ENCODE results near the gene TMEM74B. TPM values are rescaled to one million over a fixed set of nuclear protein-coding genes. Genes with fewer than 3 reads are reported as not detected.

TMEM74B gene
- total and polyA plus RNA-seq, 2 of the 8 experiments (the other 6 are each of a cell fraction or from before 2014, with no cell fraction given) = 4.0 to 6.4 TPM

- H3K9ac ChIP-seq (replicated peaks in 1 of 4; ENCODE audit: extremely low read depth in 1 of 4, low read depth in 3 of 4, low read length in 3 of 4) = peak within 1 kb of the TSS in 3 of 4 experiments; percentile 48 to 59 (median 50); a peak in 6 of 7 replicates
- peak within 1 kb of the TSS; percentile 83 for H4K5ac ChIP-seq (ENCODE audit: insufficient read length, low read depth, low read length)
- H3K23ac ChIP-seq (ENCODE audit: insufficient read length) = no peak within 1 kb of the TSS
- no peaks in the 10 kb centered on the region for H3K79me2 ChIP-seq (ENCODE audit: control insufficient read depth in 1 of 2, insufficient read depth in 2 of 2, low read length in 2 of 2)
- ChIA-PET CTCF (ENCODE audit: partially characterized antibody) (interaction anchor here (1.7 kb wide), 1 partner anchor 13 kb away, joined by 7 read pairs; no protein-coding TSS in a partner anchor), POLR2A (ENCODE audit: partially characterized antibody) (interaction anchor here (0.6 to 1.6 kb wide), 4 partner anchors 13 to 628 kb away, joined by 3 to 5 read pairs (median 4); no protein-coding TSS in a partner anchor)
- no peak within 1 kb of the TSS for H3K14ac ChIP-seq (ENCODE audit: insufficient read length)
- WGBS, 2 experiments (ENCODE audit: extremely low coverage in 1 of 2, insufficient coverage in 1 of 2, insufficient read length in 1 of 2, insufficient replicate concordance in 2 of 2, low coverage in 1 of 2, low lambda C conversion rate in 2 of 2, missing lambda C conversion rate in 1 of 2) = 0% methylated on average over 32 of the region's 88 CpGs; no CpG with 5 or more reads in 1 of the 2 experiments
- H3K9me3 ChIP-seq (ENCODE audit: insufficient read depth in 2 of 2, low read depth in 1 of 2, low read length in 1 of 2) = no peaks in the 10 kb centered on the region
- H2AFZ ChIP-seq (ENCODE audit: low read length) = peak within 1 kb of the TSS; percentile 100
- H3K18ac ChIP-seq (ENCODE audit: extremely low read depth, low read length) = peak within 1 kb of the TSS; percentile 48
- no peaks in the 10 kb centered on the region for H3K36me3 ChIP-seq (ENCODE audit: control insufficient read depth in 2 of 4, insufficient read depth in 4 of 4, low read length in 3 of 4)
- DNase-seq (ENCODE audit: low read depth in 1 of 2, low spot score in 2 of 2) = peak; percentile 65 to 87
- H3K4me3 ChIP-seq (ENCODE audit: extremely low read depth in 1 of 4, insufficient read depth in 2 of 4, low read depth in 3 of 4, low read length in 4 of 4) = peak within 1 kb of the TSS; percentile 64 to 90 (median 71)
- no peak within 1 kb of the TSS for H2BK12ac ChIP-seq (ENCODE audit: low read depth, low read length)
- no peak within 1 kb of the TSS for H2BK20ac ChIP-seq (ENCODE audit: low read length)
- H2BK120ac ChIP-seq (replicated peaks; ENCODE audit: low read depth, low read length) = no peak within 1 kb of the TSS
- H3K27me3 ChIP-seq (replicated peaks in 1 of 4; ENCODE audit: control insufficient read depth in 3 of 4, extremely low read depth in 1 of 4, insufficient read depth in 3 of 4, low read length in 3 of 4) = peaks cover 0 to 10% (median 7%) of the 10 kb centered on the region in 4 experiments; a peak in 6 of 7 replicates
- no peak within 1 kb of the TSS for H2BK15ac ChIP-seq (ENCODE audit: low read length)
- H2AK5ac ChIP-seq (ENCODE audit: low read depth, low read length) = no peak within 1 kb of the TSS
- no peak within 1 kb of the TSS for H3K56ac ChIP-seq (replicated peaks; ENCODE audit: insufficient read length, low read depth, low read length)
- H3K4me2 ChIP-seq (ENCODE audit: insufficient read depth in 1 of 2, low read depth in 2 of 2, low read length in 2 of 2) = peak within 1 kb of the TSS; percentile 87 to 89
- H4K20me1 ChIP-seq (replicated peaks in 1 of 2; ENCODE audit: control insufficient read depth in 1 of 2, insufficient read depth in 2 of 2, low read length in 2 of 2) = no peaks in the 10 kb centered on the region
- peak within 1 kb of the TSS; percentile 15 for H4K91ac ChIP-seq (replicated peaks; ENCODE audit: insufficient read length, low read length)
- H2BK5ac ChIP-seq (ENCODE audit: low read depth, low read length) = no peak within 1 kb of the TSS; the same call in 1 of the 2 replicates
- peaks cover 8% of the 10 kb centered on the region; the same call in 1 of the 2 replicates for H3K23me2 ChIP-seq (ENCODE audit: low read depth, low read length)
- no peak within 1 kb of the TSS for H3K4ac ChIP-seq (replicated peaks; ENCODE audit: insufficient read length, low read depth, low read length)
- peaks cover 0 to 2% (median 0%) of the 10 kb centered on the region in 4 experiments; a peak in 1 of 7 replicates for H3K4me1 ChIP-seq (replicated peaks in 1 of 4; ENCODE audit: control insufficient read depth in 3 of 4, insufficient read depth in 4 of 4, low read length in 3 of 4)
- H3K27ac ChIP-seq (ENCODE audit: low read depth, low read length) = no peak within 1 kb of the TSS
- no peaks in the 10 kb centered on the region for H3K79me1 ChIP-seq (ENCODE audit: low read depth, low read length)
- H4K8ac ChIP-seq (ENCODE audit: extremely low read depth, insufficient read depth, low read length) = peak within 1 kb of the TSS; percentile 59; the same call in 1 of the 2 replicates
- FAIRE-seq = no peak
- TF ChIP-seq TAF1 (IDR thresholded peaks at IDR 0.05; ENCODE audit: low read depth, low read length) = peak; percentile 66; the same call in 1 of the 2 replicates
- no peak for TF ChIP-seq SIX5 (IDR thresholded peaks at IDR 0.05; ENCODE audit: low read depth, low read length)
- no peak for TF ChIP-seq KDM5A (IDR thresholded peaks at IDR 0.05; ENCODE audit: low read length)
- peak; percentile 39; the same call in 1 of the 2 replicates for TF ChIP-seq TBP (IDR thresholded peaks at IDR 0.05; ENCODE audit: low read depth, low read length)
- TF ChIP-seq TAF7 (optimal IDR thresholded peaks at IDR 0.05; ENCODE audit: borderline replicate concordance, low read depth, low read length) = peak; percentile 63
- peak; percentile 61 for TF ChIP-seq PHF8 (conservative IDR thresholded peaks at IDR 0.05; ENCODE audit: low read depth, low read length)
- TF ChIP-seq RAD21 (IDR thresholded peaks at IDR 0.05 in 1 of 2, conservative IDR thresholded peaks at IDR 0.05 in 1 of 2; ENCODE audit: low read depth in 2 of 2, low read length in 2 of 2) = peak in 1 of 2 experiments; percentile 1; a peak in 1 of 4 replicates
- peak; percentile 51; the same call in 1 of the 2 replicates for TF ChIP-seq CREB1 (IDR thresholded peaks at IDR 0.05)
- TF ChIP-seq NANOG (IDR thresholded peaks at IDR 0.05; ENCODE audit: insufficient read depth, low read depth, low read length, poor library complexity, severe bottlenecking) = no peak
- TF ChIP-seq BCL11A (IDR thresholded peaks at IDR 0.05; ENCODE audit: low read depth in 2 of 2, low read length in 2 of 2) = no peak
Measured at GRCh38 chr20:1225783-1226654, 41.2 kb upstream of the TMEM74B start, which contains the start of gene RAD21L1. TSS of gene RAD21L1 (plus strand) at chr20:1226044. CDS start at chr20:1228454, 2,410 bp downstream.
